Measurements from ENCODE around the gene PTPN2.
"Not testable (repeated sequence)": the region's sequence is repeated elsewhere in the genome, so short reads cannot be mapped to it uniquely, and the experiment has no call there.

DNA sequence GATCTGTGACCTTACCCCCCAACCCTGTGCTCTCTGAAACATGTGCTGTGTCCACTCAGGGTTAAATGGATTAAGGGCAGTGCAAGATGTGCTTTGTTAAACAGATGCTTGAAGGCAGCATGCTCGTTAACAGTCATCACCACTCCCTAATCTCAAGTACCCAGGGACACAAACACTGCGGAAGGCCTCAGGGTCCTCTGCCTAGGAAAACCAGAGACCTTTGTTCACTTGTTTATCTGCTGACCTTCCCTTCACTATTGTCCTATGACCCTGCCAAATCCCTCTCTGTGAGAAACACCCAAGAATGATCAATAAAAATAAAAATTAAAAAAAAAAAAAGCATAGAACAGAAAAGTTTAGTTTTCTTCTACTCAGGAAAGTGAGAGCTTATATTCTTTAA, 9.0 kb downstream of the PTPN2 start:
- TF ChIP-seq, protein P1, sequence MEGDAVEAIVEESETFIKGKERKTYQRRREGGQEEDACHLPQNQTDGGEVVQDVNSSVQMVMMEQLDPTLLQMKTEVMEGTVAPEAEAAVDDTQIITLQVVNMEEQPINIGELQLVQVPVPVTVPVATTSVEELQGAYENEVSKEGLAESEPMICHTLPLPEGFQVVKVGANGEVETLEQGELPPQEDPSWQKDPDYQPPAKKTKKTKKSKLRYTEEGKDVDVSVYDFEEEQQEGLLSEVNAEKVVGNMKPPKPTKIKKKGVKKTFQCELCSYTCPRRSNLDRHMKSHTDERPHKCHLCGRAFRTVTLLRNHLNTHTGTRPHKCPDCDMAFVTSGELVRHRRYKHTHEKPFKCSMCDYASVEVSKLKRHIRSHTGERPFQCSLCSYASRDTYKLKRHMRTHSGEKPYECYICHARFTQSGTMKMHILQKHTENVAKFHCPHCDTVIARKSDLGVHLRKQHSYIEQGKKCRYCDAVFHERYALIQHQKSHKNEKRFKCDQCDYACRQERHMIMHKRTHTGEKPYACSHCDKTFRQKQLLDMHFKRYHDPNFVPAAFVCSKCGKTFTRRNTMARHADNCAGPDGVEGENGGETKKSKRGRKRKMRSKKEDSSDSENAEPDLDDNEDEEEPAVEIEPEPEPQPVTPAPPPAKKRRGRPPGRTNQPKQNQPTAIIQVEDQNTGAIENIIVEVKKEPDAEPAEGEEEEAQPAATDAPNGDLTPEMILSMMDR (IDR thresholded peaks at IDR 0.05; ENCODE audit: low read depth, low read length) = not testable (repeated sequence)
- TF ChIP-seq EZH2phosphoT487 (IDR thresholded peaks at IDR 0.05; ENCODE audit: low read depth) = not testable (repeated sequence)
